Endothelial cell of umbilical vein (primary cell): ENCODE results near the gene STK11IP.

Source experiments
- EZH2 ChIP-seq: IDR thresholded peaks from 2 replicates; pipeline ENCODE4 v1.6.1; 2012; ENCODE audit warnings: borderline replicate concordance, low read depth, mild to moderate bottlenecking, moderate library complexity, low read length, inconsistent platforms; ENCODE audit not compliant: severe bottlenecking
- GATA2 ChIP-seq: IDR thresholded peaks from 2 replicates; pipeline ENCODE4 v1.7.0; 2011; ENCODE audit warnings: low read depth, mild to moderate bottlenecking, moderate library complexity, mixed read lengths, low read length; ENCODE audit not compliant: insufficient read length, insufficient read depth
- JUN ChIP-seq: IDR thresholded peaks from 2 replicates; pipeline ENCODE4 v1.6.1; 2011; ENCODE audit warnings: borderline replicate concordance, low read depth; ENCODE audit not compliant: insufficient read length, insufficient read depth
- MYC ChIP-seq: IDR thresholded peaks from one replicate; pipeline ENCODE4 v1.6.1; 2011; ENCODE audit warnings: mild to moderate bottlenecking, low read depth, low read length
- POLR2A ChIP-seq: IDR thresholded peaks from 2 replicates; pipeline ENCODE4 v1.6.1; 2012; ENCODE audit warnings: low read depth, mild to moderate bottlenecking, control low read depth, low read length
- POLR2AphosphoS5 ChIP-seq: IDR thresholded peaks from 2 replicates; pipeline ENCODE4 v1.6.1; 2012; ENCODE audit warnings: low read depth, mild to moderate bottlenecking, control low read depth, low read length, moderate library complexity; ENCODE audit not compliant: insufficient read depth
- TF ChIP-seq, protein P1 (sequence below), 2 donors: IDR thresholded peaks; 1 replicate in 1 of 2; 2 replicates in 1 of 2; pipeline ENCODE4 v1.5.1; 2011; ENCODE audit warnings: low read length in 2 of 2, mild to moderate bottlenecking in 2 of 2, moderate library complexity in 2 of 2, control low read depth in 1 of 2, inconsistent platforms in 1 of 2, low read depth in 1 of 2; ENCODE audit not compliant: insufficient read depth in 1 of 2; ENCODE audit errors: extremely low read depth in 1 of 2
- TF ChIP-seq, protein P2 (sequence below): IDR thresholded peaks from 2 replicates; pipeline ENCODE4 v1.6.1; 2011; ENCODE audit not compliant: insufficient read depth, insufficient read length

GRCh38 chr2:219619235-219619634, 21.6 kb downstream of the STK11IP start:
- no peak for TF ChIP-seq EZH2
- TF ChIP-seq, protein P1, sequence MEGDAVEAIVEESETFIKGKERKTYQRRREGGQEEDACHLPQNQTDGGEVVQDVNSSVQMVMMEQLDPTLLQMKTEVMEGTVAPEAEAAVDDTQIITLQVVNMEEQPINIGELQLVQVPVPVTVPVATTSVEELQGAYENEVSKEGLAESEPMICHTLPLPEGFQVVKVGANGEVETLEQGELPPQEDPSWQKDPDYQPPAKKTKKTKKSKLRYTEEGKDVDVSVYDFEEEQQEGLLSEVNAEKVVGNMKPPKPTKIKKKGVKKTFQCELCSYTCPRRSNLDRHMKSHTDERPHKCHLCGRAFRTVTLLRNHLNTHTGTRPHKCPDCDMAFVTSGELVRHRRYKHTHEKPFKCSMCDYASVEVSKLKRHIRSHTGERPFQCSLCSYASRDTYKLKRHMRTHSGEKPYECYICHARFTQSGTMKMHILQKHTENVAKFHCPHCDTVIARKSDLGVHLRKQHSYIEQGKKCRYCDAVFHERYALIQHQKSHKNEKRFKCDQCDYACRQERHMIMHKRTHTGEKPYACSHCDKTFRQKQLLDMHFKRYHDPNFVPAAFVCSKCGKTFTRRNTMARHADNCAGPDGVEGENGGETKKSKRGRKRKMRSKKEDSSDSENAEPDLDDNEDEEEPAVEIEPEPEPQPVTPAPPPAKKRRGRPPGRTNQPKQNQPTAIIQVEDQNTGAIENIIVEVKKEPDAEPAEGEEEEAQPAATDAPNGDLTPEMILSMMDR (IDR thresholded peaks at IDR 0.05; ENCODE audit: extremely low read depth in 1 of 2, insufficient read depth in 1 of 2, low read depth in 1 of 2, low read length in 2 of 2), result no peak
- TF ChIP-seq, protein P2, sequence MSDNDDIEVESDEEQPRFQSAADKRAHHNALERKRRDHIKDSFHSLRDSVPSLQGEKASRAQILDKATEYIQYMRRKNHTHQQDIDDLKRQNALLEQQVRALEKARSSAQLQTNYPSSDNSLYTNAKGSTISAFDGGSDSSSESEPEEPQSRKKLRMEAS, result no peak
- no peak for TF ChIP-seq GATA2
- no peak for TF ChIP-seq POLR2A
- TF ChIP-seq POLR2AphosphoS5, result no peak
- TF ChIP-seq JUN, result no peak
- no peak for TF ChIP-seq MYC
